SK-N-SH (cell line): ENCODE results near the gene HOXB2.

Experiments
- CTCF ChIP-seq: fragments of 200-600 bp; sonication (generic); IDR thresholded peaks from 2 replicates; pipeline ENCODE4 v1.6.1; 2017; ENCODE audit warnings: antibody characterized with exemption, mild to moderate bottlenecking, moderate library complexity
- EP300 ChIP-seq, 2 experiments: IDR thresholded peaks; 2 replicates each; pipeline versions ENCODE4 v1.4.0 to v1.6.1; 2012; ENCODE audit warnings: borderline replicate concordance in 1 of 2, low read depth in 1 of 2, low read length in 1 of 2
- FOSL2 ChIP-seq: IDR thresholded peaks from 2 replicates; pipeline ENCODE4 v1.4.0; 2012; ENCODE audit warnings: low read depth, mild to moderate bottlenecking, moderate library complexity, borderline replicate concordance
- MXI1 ChIP-seq: IDR thresholded peaks from 2 replicates; pipeline ENCODE4 v1.6.1; 2012; ENCODE audit warnings: mild to moderate bottlenecking, low read depth, low read length, improper control_type of control experiment
- POLR2AphosphoS5 ChIP-seq: IDR thresholded peaks from 2 replicates; pipeline ENCODE4 v1.6.1; 2012; ENCODE audit warnings: low read depth, low read length
- RAD21 ChIP-seq: IDR thresholded peaks from 2 replicates; pipeline ENCODE4 v1.6.1; 2012; ENCODE audit warnings: mild to moderate bottlenecking, low read length
- USF2 ChIP-seq: fragments of 150-350 bp; IDR thresholded peaks from 2 replicates; pipeline ENCODE4 v1.6.1; 2017; ENCODE audit warnings: antibody characterized with exemption, low read length, low read depth, borderline replicate concordance

GRCh38 chr17:48555258-48556228, 10.6 kb upstream of the HOXB2 start:
- no peak for TF ChIP-seq CTCF
- TF ChIP-seq FOSL2 = no peak
- TF ChIP-seq USF2 = no peak
- no peak for TF ChIP-seq POLR2AphosphoS5
- no peak for TF ChIP-seq MXI1
- TF ChIP-seq RAD21 = no peak
- TF ChIP-seq EP300 (IDR thresholded peaks at IDR 0.05; ENCODE audit: borderline replicate concordance in 1 of 2, low read depth in 1 of 2, low read length in 1 of 2) = no peak
